Astrocyte (in vitro differentiated cells and primary cell): Measurements from ENCODE around the gene FRMD5.

ENCODE experiments used
- CTCF ChIP-seq: IDR thresholded peaks from 2 replicates; pipeline ENCODE4 v1.5.1; 2011; ENCODE audit warnings: low read depth, mild to moderate bottlenecking, inconsistent platforms, low read length, moderate library complexity; ENCODE audit not compliant: insufficient read depth
- EZH2 ChIP-seq: IDR thresholded peaks from 2 replicates; pipeline ENCODE4 v1.6.1; 2012; ENCODE audit warnings: mild to moderate bottlenecking, low read length, inconsistent platforms; ENCODE audit not compliant: insufficient read depth

GRCh38 chr15:43908516-43909050 is 286.5 kb downstream of the FRMD5 start:
- TF ChIP-seq CTCF (no peak), EZH2 (no peak)
